IPS-20b (cell line): ENCODE measurements around the gene LAMTOR4.

Experiments used
- H3K27ac ChIP-seq: one replicate; pipeline ENCODE4 v1.5.1; 2013; ENCODE audit warnings: low read length
- H3K27me3 ChIP-seq: 2 replicates; pipeline ENCODE4 v1.6.1; 2013; ENCODE audit warnings: mild to moderate bottlenecking, low read length, inconsistent platforms; ENCODE audit not compliant: insufficient read depth
- H3K36me3 ChIP-seq: 2 replicates; pipeline ENCODE4 v1.6.1; 2013; ENCODE audit warnings: low read depth, mild to moderate bottlenecking, inconsistent platforms, low read length, moderate library complexity; ENCODE audit not compliant: insufficient read depth
- H3K4me1 ChIP-seq: 2 replicates; pipeline ENCODE4 v1.6.1; 2013; ENCODE audit warnings: mild to moderate bottlenecking, control low read depth, inconsistent platforms, low read length, moderate library complexity; ENCODE audit not compliant: insufficient read depth
- H3K4me3 ChIP-seq: 2 replicates; pipeline ENCODE4 v1.5.1; 2013; ENCODE audit warnings: mild to moderate bottlenecking, low read length, inconsistent platforms
- H3K9ac ChIP-seq: 2 replicates; pipeline ENCODE4 v1.6.1; 2013; ENCODE audit warnings: low read depth, mild to moderate bottlenecking, inconsistent platforms, low read length, moderate library complexity
- H3K9me3 ChIP-seq: 2 replicates; pipeline ENCODE4 v1.6.1; 2013; ENCODE audit warnings: mild to moderate bottlenecking, low read depth, low read length, inconsistent platforms; ENCODE audit not compliant: insufficient read depth

LAMTOR4 gene

GRCh38 chr7:100148559-100149328 is at the start of gene LAMTOR4:
Gene LAMTOR4 (plus strand): TSS chr7:100148918. CDS start chr7:100148973, 55 bp downstream.
- H3K4me3 ChIP-seq, result peak within 1 kb of the TSS; percentile 96
- no peaks in the 10 kb centered on the region for H3K27me3 ChIP-seq
- H3K9me3 ChIP-seq, result no peaks in the 10 kb centered on the region
- peak within 1 kb of the TSS; percentile 94 for H3K9ac ChIP-seq
- H3K36me3 ChIP-seq, result peaks cover 29% of the 10 kb centered on the region
- peak within 1 kb of the TSS; percentile 82 for H3K27ac ChIP-seq
- H3K4me1 ChIP-seq, result peaks cover 4% of the 10 kb centered on the region; the same call in 1 of the 2 replicates

- H3K4me3 ChIP-seq, result peak overlapping the region; percentile 96
These were observed 49.3 kb upstream of the LAMTOR4 start for GRCh38 chr7:100099452-100099851.

GRCh38 chr7:100100420-100101015 is 48.2 kb upstream of the LAMTOR4 start:
- peak overlapping the region; percentile 96 for H3K4me3 ChIP-seq
- 0 out of 2 replicates have a peak, but pooled peaks cover 2% of the 10 kb centered on the region for H3K4me1 ChIP-seq
- H3K27me3 ChIP-seq, result no peaks in the 10 kb centered on the region
- peak overlapping the region; percentile 100 for H3K9ac ChIP-seq
- peak overlapping the region; percentile 100 for H3K27ac ChIP-seq
- H3K9me3 ChIP-seq, result no peaks in the 10 kb centered on the region
- peaks cover 69% of the 10 kb centered on the region for H3K36me3 ChIP-seq

More at GRCh38 chr7:100099452-100099851, 49.3 kb upstream of the LAMTOR4 start:
- Histone ChIP-seq H3K27me3 (no peaks in the 10 kb centered on the region), H3K4me1 (0 out of 2 replicates have a peak, but pooled peaks cover 2% of the 10 kb centered on the region), H3K9ac (peak overlapping the region; percentile 100), H3K9me3 (no peaks in the 10 kb centered on the region), H3K36me3 (peaks cover 71% of the 10 kb centered on the region), H3K27ac (peak overlapping the region; percentile 100)

GRCh38 chr7:100101016-100101862 is 47.5 kb upstream of the LAMTOR4 start, which contains the start of the genes AP4M1 and MCM7:
Gene AP4M1 (plus strand): TSS chr7:100101643. CDS start chr7:100101715, 72 bp downstream.
Gene MCM7 (minus strand): TSS chr7:100101397. CDS start chr7:100101294, 103 bp downstream.
- Histone ChIP-seq H3K27ac (peak within 1 kb of the TSS; percentile 100), H3K9ac (peak within 1 kb of the TSS; percentile 100), H3K36me3 (peaks cover 69% of the 10 kb centered on the region), H3K4me1 (0 out of 2 replicates have a peak, but pooled peaks cover 2% of the 10 kb centered on the region), H3K9me3 (no peaks in the 10 kb centered on the region), H3K27me3 (no peaks in the 10 kb centered on the region), H3K4me3 (peak within 1 kb of the TSS; percentile 96)

- no peak overlapping the region for H3K27ac ChIP-seq
- H3K4me3 ChIP-seq, result peak overlapping the region; percentile 96; the same call in 1 of the 2 replicates
- H3K9me3 ChIP-seq, result no peaks in the 10 kb centered on the region
- peak overlapping the region; percentile 100; the same call in 1 of the 2 replicates for H3K9ac ChIP-seq
- no peaks in the 10 kb centered on the region for H3K27me3 ChIP-seq
- H3K36me3 ChIP-seq, result peaks cover 66% of the 10 kb centered on the region
- 0 out of 2 replicates have a peak, but pooled peaks cover 2% of the 10 kb centered on the region for H3K4me1 ChIP-seq
These were observed 45.5 kb upstream of the LAMTOR4 start for GRCh38 chr7:100102950-100103840.

- Histone ChIP-seq H3K27ac (no peak overlapping the region), H3K36me3 (peaks cover 68% of the 10 kb centered on the region), H3K4me1 (0 out of 2 replicates have a peak, but pooled peaks cover 2% of the 10 kb centered on the region), H3K9ac (no peak overlapping the region), H3K27me3 (no peaks in the 10 kb centered on the region), H3K9me3 (no peaks in the 10 kb centered on the region), H3K4me3 (no peak overlapping the region)
These were observed 43.2 kb upstream of the LAMTOR4 start for GRCh38 chr7:100105534-100105933.

- H3K27ac ChIP-seq, result no peak overlapping the region
- H3K36me3 ChIP-seq, result peaks cover 79% of the 10 kb centered on the region
- 0 out of 2 replicates have a peak, but pooled peaks cover 2% of the 10 kb centered on the region for H3K4me1 ChIP-seq
- no peaks in the 10 kb centered on the region for H3K27me3 ChIP-seq
- no peak overlapping the region for H3K9ac ChIP-seq
- no peaks in the 10 kb centered on the region for H3K9me3 ChIP-seq
- H3K4me3 ChIP-seq, result no peak overlapping the region
These were observed 42.1 kb upstream of the LAMTOR4 start for GRCh38 chr7:100106633-100107032.

- Histone ChIP-seq H3K27ac (no peak overlapping the region), H3K4me3 (no peak overlapping the region), H3K27me3 (no peaks in the 10 kb centered on the region), H3K36me3 (peaks cover 84% of the 10 kb centered on the region), H3K9ac (no peak overlapping the region), H3K9me3 (no peaks in the 10 kb centered on the region), H3K4me1 (0 out of 2 replicates have a peak, but pooled peaks cover 2% of the 10 kb centered on the region)
These were observed 41.5 kb upstream of the LAMTOR4 start for GRCh38 chr7:100107125-100107737.

GRCh38 chr7:100107890-100108289 is 40.8 kb upstream of the LAMTOR4 start:
- Histone ChIP-seq H3K9me3 (no peaks in the 10 kb centered on the region), H3K27me3 (no peaks in the 10 kb centered on the region), H3K36me3 (peaks cover 91% of the 10 kb centered on the region), H3K9ac (no peak overlapping the region), H3K4me1 (no peaks in the 10 kb centered on the region), H3K4me3 (no peak overlapping the region), H3K27ac (no peak overlapping the region)

GRCh38 chr7:100109521-100110163 is 39.1 kb upstream of the LAMTOR4 start:
- H3K27ac ChIP-seq, result no peak overlapping the region
- no peaks in the 10 kb centered on the region for H3K27me3 ChIP-seq
- no peaks in the 10 kb centered on the region for H3K4me1 ChIP-seq
- no peaks in the 10 kb centered on the region for H3K9me3 ChIP-seq
- no peak overlapping the region for H3K9ac ChIP-seq
- H3K4me3 ChIP-seq, result no peak overlapping the region
- H3K36me3 ChIP-seq, result peaks cover 91% of the 10 kb centered on the region
